Measurements from ENCODE around the gene NTSR1. TPM values are rescaled to one million over a fixed set of nuclear protein-coding genes. Genes with fewer than 3 reads are reported as not detected.

The NTSR1 gene
- total and polyA plus RNA-seq, 8 donors = 0.03 to 3.5 (median 0.12) TPM

DNA sequence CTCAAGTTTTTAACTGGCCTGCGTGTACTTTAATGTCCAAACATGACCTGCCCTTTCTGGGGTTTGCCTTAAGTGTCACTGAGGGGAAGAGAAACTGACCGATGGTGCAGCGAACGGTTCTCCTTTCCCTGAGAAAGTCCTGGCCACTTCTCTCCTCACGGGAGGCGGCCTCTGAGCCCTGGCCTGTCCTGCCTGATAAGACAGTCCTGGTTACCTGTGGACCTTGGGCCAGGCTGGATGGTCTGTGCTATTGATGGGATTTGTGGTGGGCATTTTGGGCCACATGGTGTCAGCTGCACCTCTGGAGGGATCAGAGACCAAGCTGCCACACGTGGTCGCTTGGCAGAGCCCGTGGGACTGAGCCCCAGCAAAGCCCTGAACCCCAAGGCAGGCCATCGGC, 11.6 kb upstream of the NTSR1 start:
- peak in 1 of 4 donors; percentile 34 for DNase-seq
- intact Hi-C loops (cut with DNase I) = no loop called here
- Histone ChIP-seq H3K9me3 (no peaks in the 10 kb centered on the region), H3K27ac (no peak overlapping the region), H3K4me3 (no peak overlapping the region), H3K36me3 (no peaks in the 10 kb centered on the region), H3K4me1 (no peaks in the 10 kb centered on the region), H3K27me3 (peaks cover 0 to 26% of the 10 kb centered on the region in 2 donors)
- ATAC-seq = no peak
- no peak for TF ChIP-seq CTCF (IDR thresholded peaks at IDR 0.05)

GRCh38 chr20:62697468-62697912, 11.1 kb upstream of the NTSR1 start:
- Histone ChIP-seq H3K9me3 (no peaks in the 10 kb centered on the region), H3K4me1 (no peaks in the 10 kb centered on the region), H3K27ac (no peak overlapping the region), H3K36me3 (no peaks in the 10 kb centered on the region), H3K27me3 (peaks cover 0 to 23% of the 10 kb centered on the region in 2 donors), H3K4me3 (no peak overlapping the region)
- ATAC-seq (no peak), DNase-seq (peak in 1 of 4 donors; percentile 43)
- intact Hi-C loops (cut with DNase I) = no loop called here
- TF ChIP-seq CTCF (IDR thresholded peaks at IDR 0.05) = no peak

GRCh38 chr20:62698231-62698630, 10.4 kb upstream of the NTSR1 start:
- H3K27me3 ChIP-seq = peaks cover 0 to 16% of the 10 kb centered on the region in 2 donors
- H3K36me3 ChIP-seq = no peaks in the 10 kb centered on the region
- no peaks in the 10 kb centered on the region for H3K4me1 ChIP-seq
- H3K9me3 ChIP-seq = no peaks in the 10 kb centered on the region
- ATAC-seq (no peak), DNase-seq (peak in 1 of 4 donors; percentile 50)
- TF ChIP-seq CTCF (IDR thresholded peaks at IDR 0.05) = no peak
- H3K27ac ChIP-seq = no peak overlapping the region
- no peak overlapping the region for H3K4me3 ChIP-seq
- intact Hi-C loops (cut with DNase I) = no loop called here

- Histone ChIP-seq H3K4me1 (peaks cover 0 to 8% of the 10 kb centered on the region in 2 donors), H3K4me3 (no peak overlapping the region), H3K36me3 (no peaks in the 10 kb centered on the region), H3K9me3 (no peaks in the 10 kb centered on the region), H3K27ac (no peak overlapping the region), H3K27me3 (peaks cover 0 to 10% of the 10 kb centered on the region in 2 donors)
- DNase-seq (peak in 1 of 4 donors; percentile 54), ATAC-seq (no peak)
- intact Hi-C loops (cut with DNase I) = no loop called here
- TF ChIP-seq CTCF (IDR thresholded peaks at IDR 0.05) = no peak
These were observed 9.3 kb upstream of the NTSR1 start for GRCh38 chr20:62699296-62699695.

GRCh38 chr20:62699741-62700140, 8.9 kb upstream of the NTSR1 start:
- Histone ChIP-seq H3K27ac (no peak overlapping the region), H3K27me3 (peaks cover 0 to 11% of the 10 kb centered on the region in 2 donors), H3K4me3 (no peak overlapping the region), H3K4me1 (peaks cover 0 to 12% of the 10 kb centered on the region in 2 donors), H3K9me3 (no peaks in the 10 kb centered on the region), H3K36me3 (no peaks in the 10 kb centered on the region)
- peak in 1 of 4 donors; percentile 48 for DNase-seq
- no peak for ATAC-seq
- TF ChIP-seq CTCF (IDR thresholded peaks at IDR 0.05) = no peak
- intact Hi-C loops (cut with DNase I) = no loop called here
